Stomach (tissue), 19 donors: ENCODE results near the gene CEP72. TPM values are rescaled to one million over a fixed set of nuclear protein-coding genes. Genes with fewer than 3 reads are reported as not detected.

Source experiments
- DNase-seq, 2 donors: peaks; one replicate each; pipeline versions ENCODE4 v3.0.0 to v3.0.0-alpha.2; 2013 to 2019
- H3K27ac ChIP-seq, 5 donors: fragments of 200-600 bp in 4 of 5; sonication (generic) in 4 of 5; one replicate each; pipeline ENCODE4 v1.5.1; 2013 to 2019; ENCODE audit warnings: mild to moderate bottlenecking in 1 of 5, moderate library complexity in 1 of 5
- H3K27me3 ChIP-seq, 3 donors: fragments of 200-600 bp; sonication (generic); one replicate each; pipeline ENCODE4 v1.5.1; 2017 to 2019; ENCODE audit warnings: mixed run types in 1 of 3
- H3K36me3 ChIP-seq, 4 donors: fragments of 200-600 bp; sonication (generic); 1 replicate in 3 of 4; 2 replicates in 1 of 4; pipeline ENCODE4 v1.5.1; 2016 to 2019
- H3K4me1 ChIP-seq, 4 donors: fragments of 200-600 bp; sonication (generic); one replicate each; pipeline ENCODE4 v1.5.1; 2016 to 2019
- H3K4me3 ChIP-seq, 4 donors: fragments of 200-600 bp; sonication (generic) in 3 of 4; one replicate each; pipeline ENCODE4 v1.5.1; 2016 to 2019; ENCODE audit warnings: mild to moderate bottlenecking in 1 of 4
- H3K9me3 ChIP-seq, 4 donors: fragments of 200-600 bp; sonication (generic); one replicate each; pipeline ENCODE4 v1.5.1; 2016 to 2019
- CTCF ChIP-seq, 7 experiments: fragments of 450-650 bp in 4 of 7; fragments of 200-600 bp in 3 of 7; sonication (generic) in 3 of 7; IDR thresholded peaks; one replicate each; pipeline ENCODE4 v1.5.1; 2016 to 2019; ENCODE audit warnings: antibody characterized with exemption in 7 of 7, control low read depth in 2 of 7, mild to moderate bottlenecking in 1 of 7
- EP300 ChIP-seq: sonication (generic); formaldehyde crosslinking; IDR thresholded peaks from one replicate; pipeline ENCODE4 v1.6.1; 2017; ENCODE audit warnings: antibody characterized with exemption
- POLR2A ChIP-seq, 4 donors: fragments of 450-650 bp; IDR thresholded peaks; one replicate each; pipeline ENCODE4 v1.6.1; 2016; ENCODE audit warnings: antibody characterized with exemption in 4 of 4, control low read depth in 2 of 4, mild to moderate bottlenecking in 1 of 4, moderate library complexity in 1 of 4
- POLR2AphosphoS5 ChIP-seq, 3 donors: sonication (generic); formaldehyde crosslinking; IDR thresholded peaks; one replicate each; pipeline ENCODE4 v1.6.1; 2016; ENCODE audit warnings: antibody characterized with exemption in 3 of 3
- WGBS, 5 donors: extraction: QIAGEN DNeasy Blood & Tissue Kit in 3 of 5; methylation state at CpG; one replicate each; pipeline versions ENCODE4 v1.1.5 to v1.1.7; 2013 to 2018; 5-methylcytosine and 5-hydroxymethylcytosine counted together
- intact Hi-C: fragments of 100-400 bp; cut with DNase I; formaldehyde crosslinking; loops from one replicate; pipeline ENCODE4 v1.15.1; 2023; ENCODE audit warnings: low total_unique reads
- long read RNA-seq, 10 donors: transcript quantifications; one replicate each; lab custom pipeline, GENCODE V29; 2026
- polyA plus RNA-seq, 3 donors: library from polyadenylated mRNA; stranded (reverse); fragments of 200-250 nt; gene quantifications; one replicate each; pipeline ENCODE4 v1.2.3, GENCODE V29; 2013
- total RNA-seq, 5 donors: library from RNA; depleted of rRNA; stranded (reverse); fragments of >200 nt; gene quantifications; one replicate each; pipeline versions ENCODE4 v1.1.0 to v1.2.3, GENCODE V29; 2014 to 2016
- donor health status: healthy with polysubstance abuse.
- donor health status: Bipolar disorder and iron deficiency.
- donor health status: healthy.

Gene CEP72
- total RNA-seq (10 to 100 TPM in 1 of 5 donors, 1 to 10 TPM in 3, under 1 TPM in 1; 0.14 to 11.1 (median 2.2) TPM), polyA plus RNA-seq (1 to 10 TPM in 2 of 3 donors, under 1 TPM in 1; 0.46 to 3.6 (median 2.1) TPM)
- long read RNA-seq, donor 1, partial matches to known transcripts: 0 of 1 reads
- long read RNA-seq, donor 1, other reads (novel, unspliced or antisense): 0 of 1 reads
- long read RNA-seq, donor 2, partial matches to known transcripts: 5 of 5 reads
- long read RNA-seq, donor 2, other reads (novel, unspliced or antisense): 0 of 5 reads
- long read RNA-seq, donor 3: 0 reads
- long read RNA-seq, donor 4: 0 reads
- long read RNA-seq, donor 5, partial matches to known transcripts: 0 of 2 reads
- long read RNA-seq, donor 5, other reads (novel, unspliced or antisense): 0 of 2 reads
- long read RNA-seq, donor 6: 0 reads
- long read RNA-seq, donor 7: 0 reads
- long read RNA-seq, donor 8: 0 reads
- long read RNA-seq, donor 9: 0 reads
- long read RNA-seq, donor 10: 0 reads

GRCh38 chr5:611731-612486, at the start of gene CEP72:
Gene CEP72, plus strand, starts transcription at chr5:612340. Its CDS starts 22 bp downstream, at chr5:612362.
- 0 to 1% (median 0%) methylated on average over 11 to 72 of the region's 72 CpGs for WGBS, 5 donors
- intact Hi-C loops: no loop called here
- Histone ChIP-seq H3K36me3 (peaks cover 0 to 5% (median 0%) of the 10 kb centered on the region in 4 donors), H3K27ac (peak within 1 kb of the TSS; percentile 53 to 83 (median 68)), H3K9me3 (no peaks in the 10 kb centered on the region), H3K27me3 (peaks cover 0 to 20% (median 0%) of the 10 kb centered on the region in 3 donors), H3K4me3 (peak within 1 kb of the TSS; percentile 77 to 96 (median 92)), H3K4me1 (peaks cover 3 to 37% (median 25%) of the 10 kb centered on the region in 4 donors)
- no peak for TF ChIP-seq EP300
- TF ChIP-seq CTCF (IDR thresholded peaks at IDR 0.05): no peak
- TF ChIP-seq POLR2AphosphoS5 (IDR thresholded peaks at IDR 0.05): peak; percentile 9 to 58 (median 55)
- DNase-seq: peak; percentile 92 to 97

- H3K27me3 ChIP-seq: peaks cover 3 to 78% (median 22%) of the 10 kb centered on the region in 3 donors
- 27 to 37% (median 36%) methylated on average over 6 to 20 of the region's 20 CpGs for WGBS, 5 donors
- TF ChIP-seq EP300: no peak
- no peak overlapping the region for H3K27ac ChIP-seq
- no peak overlapping the region for H3K4me3 ChIP-seq
- H3K9me3 ChIP-seq: peaks cover 0 to 6% (median 5%) of the 10 kb centered on the region in 4 donors
- DNase-seq: no peak
- H3K36me3 ChIP-seq: no peaks in the 10 kb centered on the region
- H3K4me1 ChIP-seq: peaks cover 0 to 6% (median 3%) of the 10 kb centered on the region in 4 donors
- intact Hi-C loops: no loop called here
These were observed 46.2 kb upstream of the CEP72 start for GRCh38 chr5:565782-566440.

- 84 to 96% (median 88%) methylated on average over 16 of the region's 16 CpGs for WGBS, 5 donors
- Histone ChIP-seq H3K27me3 (peaks cover 3 to 78% (median 16%) of the 10 kb centered on the region in 3 donors), H3K36me3 (no peaks in the 10 kb centered on the region), H3K4me1 (peaks cover 0 to 6% (median 3%) of the 10 kb centered on the region in 4 donors), H3K4me3 (no peak overlapping the region), H3K9me3 (peaks cover 0 to 6% (median 5%) of the 10 kb centered on the region in 4 donors), H3K27ac (no peak overlapping the region)
- DNase-seq: no peak
- no peak for TF ChIP-seq EP300
- TF ChIP-seq POLR2A (IDR thresholded peaks at IDR 0.05): no peak
- TF ChIP-seq CTCF (IDR thresholded peaks at IDR 0.05): no peak
- TF ChIP-seq POLR2AphosphoS5 (IDR thresholded peaks at IDR 0.05): no peak
- intact Hi-C loops: no loop called here
These were observed 45.4 kb upstream of the CEP72 start for GRCh38 chr5:566636-567309.

GRCh38 chr5:567664-568060, 44.5 kb upstream of the CEP72 start:
- Histone ChIP-seq H3K27ac (no peak overlapping the region), H3K9me3 (peaks cover 0 to 6% (median 5%) of the 10 kb centered on the region in 4 donors), H3K4me3 (no peak overlapping the region), H3K4me1 (peaks cover 0 to 6% (median 3%) of the 10 kb centered on the region in 4 donors), H3K36me3 (no peaks in the 10 kb centered on the region), H3K27me3 (peaks cover 3 to 80% (median 16%) of the 10 kb centered on the region in 3 donors)
- TF ChIP-seq POLR2AphosphoS5 (IDR thresholded peaks at IDR 0.05) (no peak), EP300 (no peak), CTCF (IDR thresholded peaks at IDR 0.05) (no peak), POLR2A (IDR thresholded peaks at IDR 0.05) (no peak)
- no peak for DNase-seq
- intact Hi-C loops: no loop called here
- WGBS, 5 donors: 78 to 87% (median 85%) methylated on average over 7 to 13 of the region's 13 CpGs
